Colonic mucosa (tissue), 4 donors: ENCODE data around the gene C2orf76. TPM values are rescaled to one million over a fixed set of nuclear protein-coding genes. Genes with fewer than 3 reads are reported as not detected.

ENCODE experiments used
- DNase-seq: peaks from one replicate; pipeline ENCODE4 v3.0.0-alpha.2; 2020
- H3K27ac ChIP-seq: fragments of 200-600 bp; one replicate; pipeline ENCODE4 v1.8.0; 2021
- H3K27me3 ChIP-seq: fragments of 200-600 bp; one replicate; pipeline ENCODE4 v1.8.0; 2021
- H3K36me3 ChIP-seq: fragments of 200-600 bp; one replicate; pipeline ENCODE4 v1.8.0; 2021
- H3K4me1 ChIP-seq: fragments of 200-600 bp; one replicate; pipeline ENCODE4 v1.8.0; 2021; ENCODE audit warnings: mild to moderate bottlenecking
- H3K4me3 ChIP-seq: fragments of 200-600 bp; one replicate; pipeline ENCODE4 v1.8.0; 2021
- H3K9ac ChIP-seq, 2 donors: one replicate each; pipeline ENCODE4 v1.7.0; 2013; ENCODE audit warnings: control low read depth in 2 of 2, low read depth in 2 of 2, low read length in 2 of 2
- H3K9me3 ChIP-seq: fragments of 200-600 bp; one replicate; pipeline ENCODE4 v1.8.0; 2021
- intact Hi-C: fragments of 100-400 bp; cut with DNase I; formaldehyde crosslinking; loops from one replicate; pipeline ENCODE4 v1.14.1; 2022
- total RNA-seq, 2 donors: library from RNA; stranded (reverse); fragmentation: NEBNext Ultra II Directional in 1 of 2; extraction: Animal tissue kit (Norgen Biotek cat#: 25700) in 1 of 2; gene quantifications; one replicate each; pipeline ENCODE4 v1.2.1, GENCODE V29; 2021
- TF ChIP-seq, protein P1 (sequence below): fragments of 200-600 bp; IDR thresholded peaks from one replicate; pipeline ENCODE4 v1.8.0; 2022; ENCODE audit warnings: antibody characterized with exemption, mild to moderate bottlenecking
- donor health status: healthy.
- donor health status: DM: no; HTN: no; CAD: no.
- donor health status: DM: no; HTN: no; CAD: no.

Gene C2orf76
- total RNA-seq, 2 donors from 2014 or later, result 4.7 to 6.6 TPM

DNA sequence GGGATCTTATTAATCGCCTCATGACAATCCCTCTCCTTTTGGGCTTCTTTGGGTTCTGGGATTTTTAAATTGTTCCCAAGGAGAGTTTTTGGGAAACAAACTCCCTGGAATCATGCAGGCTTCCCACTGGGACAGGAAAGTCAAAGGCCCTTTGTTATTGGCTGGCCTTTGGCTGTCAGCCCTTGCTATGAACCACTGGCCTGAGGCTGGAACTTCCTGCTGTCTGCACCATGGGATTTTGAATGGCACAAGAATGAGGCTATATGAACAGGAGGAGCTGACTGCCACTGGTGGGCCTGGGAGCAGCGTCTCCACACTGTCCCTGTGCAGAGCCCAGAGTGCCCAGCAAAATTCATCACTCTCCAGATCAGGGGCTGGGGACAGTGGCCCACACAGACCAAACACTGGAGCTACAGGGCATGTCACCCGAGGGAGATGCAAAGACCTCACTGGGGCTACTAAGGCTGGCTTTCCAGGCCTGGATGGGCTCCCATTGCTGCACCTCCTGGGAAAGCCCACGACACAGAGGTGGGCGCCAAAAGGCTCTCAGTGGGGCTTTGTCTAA is 107.3 kb downstream of the C2orf76 start:
- TF ChIP-seq, protein P1, sequence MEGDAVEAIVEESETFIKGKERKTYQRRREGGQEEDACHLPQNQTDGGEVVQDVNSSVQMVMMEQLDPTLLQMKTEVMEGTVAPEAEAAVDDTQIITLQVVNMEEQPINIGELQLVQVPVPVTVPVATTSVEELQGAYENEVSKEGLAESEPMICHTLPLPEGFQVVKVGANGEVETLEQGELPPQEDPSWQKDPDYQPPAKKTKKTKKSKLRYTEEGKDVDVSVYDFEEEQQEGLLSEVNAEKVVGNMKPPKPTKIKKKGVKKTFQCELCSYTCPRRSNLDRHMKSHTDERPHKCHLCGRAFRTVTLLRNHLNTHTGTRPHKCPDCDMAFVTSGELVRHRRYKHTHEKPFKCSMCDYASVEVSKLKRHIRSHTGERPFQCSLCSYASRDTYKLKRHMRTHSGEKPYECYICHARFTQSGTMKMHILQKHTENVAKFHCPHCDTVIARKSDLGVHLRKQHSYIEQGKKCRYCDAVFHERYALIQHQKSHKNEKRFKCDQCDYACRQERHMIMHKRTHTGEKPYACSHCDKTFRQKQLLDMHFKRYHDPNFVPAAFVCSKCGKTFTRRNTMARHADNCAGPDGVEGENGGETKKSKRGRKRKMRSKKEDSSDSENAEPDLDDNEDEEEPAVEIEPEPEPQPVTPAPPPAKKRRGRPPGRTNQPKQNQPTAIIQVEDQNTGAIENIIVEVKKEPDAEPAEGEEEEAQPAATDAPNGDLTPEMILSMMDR, result no peak
- Histone ChIP-seq H3K9ac (no peak overlapping the region), H3K27ac (no peak overlapping the region), H3K36me3 (no peaks in the 10 kb centered on the region), H3K4me1 (no peaks in the 10 kb centered on the region), H3K27me3 (no peaks in the 10 kb centered on the region), H3K4me3 (no peak overlapping the region), H3K9me3 (no peaks in the 10 kb centered on the region)
- no peak for DNase-seq
- intact Hi-C loops, result no loop called here

DNA sequence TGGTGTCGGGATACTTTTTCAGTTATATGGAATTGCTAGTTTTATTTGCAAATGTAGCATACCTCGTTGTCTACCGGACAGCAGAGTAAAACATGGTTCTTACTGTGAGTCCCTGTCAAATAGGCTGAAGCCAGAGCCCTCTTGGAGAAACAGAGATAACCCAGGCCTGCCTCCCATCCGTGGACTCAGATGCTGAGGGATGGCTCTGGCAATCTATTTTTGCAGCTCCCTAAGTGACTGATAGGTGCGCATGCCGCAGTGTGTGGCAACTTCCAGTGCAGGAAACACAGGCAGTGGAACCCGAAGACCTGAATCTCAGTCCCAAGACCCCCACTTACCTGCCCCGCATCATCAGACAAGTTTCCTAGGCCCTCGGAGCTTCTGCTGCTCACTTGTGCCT is 109.4 kb downstream of the C2orf76 start:
- no peak for DNase-seq
- H3K36me3 ChIP-seq, result no peaks in the 10 kb centered on the region
- no peak overlapping the region for H3K4me3 ChIP-seq

DNA sequence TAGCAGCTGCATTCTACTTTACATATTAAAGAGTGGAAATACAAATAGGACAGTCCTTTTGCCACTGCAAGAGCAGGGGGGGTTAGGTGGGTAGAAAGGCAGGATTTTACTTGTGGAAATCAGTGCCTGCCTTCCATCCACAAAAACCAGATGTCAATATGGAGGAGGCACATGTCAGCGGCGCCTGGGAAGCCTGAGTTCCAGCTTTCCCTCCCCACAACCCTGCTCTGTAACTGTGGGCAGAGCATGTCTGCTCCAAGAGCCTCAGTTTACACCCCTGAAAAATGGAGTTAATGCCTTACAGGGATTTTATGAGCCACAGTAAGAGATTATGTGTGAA is 110.1 kb downstream of the C2orf76 start:
- Histone ChIP-seq H3K4me3 (no peak overlapping the region), H3K36me3 (no peaks in the 10 kb centered on the region), H3K9ac (no peak overlapping the region), H3K4me1 (no peaks in the 10 kb centered on the region), H3K27me3 (no peaks in the 10 kb centered on the region), H3K9me3 (no peaks in the 10 kb centered on the region), H3K27ac (no peak overlapping the region)
- TF ChIP-seq, protein P1, result no peak
- DNase-seq, result no peak
- intact Hi-C loops, result no loop called here

More for the DNA sequence above, 109.4 kb downstream of the C2orf76 start:
- TF ChIP-seq, protein P1, result no peak
- Histone ChIP-seq H3K27ac (no peak overlapping the region), H3K4me1 (no peaks in the 10 kb centered on the region), H3K9me3 (no peaks in the 10 kb centered on the region), H3K9ac (no peak overlapping the region), H3K27me3 (no peaks in the 10 kb centered on the region)
- intact Hi-C loops, result no loop called here

DNA sequence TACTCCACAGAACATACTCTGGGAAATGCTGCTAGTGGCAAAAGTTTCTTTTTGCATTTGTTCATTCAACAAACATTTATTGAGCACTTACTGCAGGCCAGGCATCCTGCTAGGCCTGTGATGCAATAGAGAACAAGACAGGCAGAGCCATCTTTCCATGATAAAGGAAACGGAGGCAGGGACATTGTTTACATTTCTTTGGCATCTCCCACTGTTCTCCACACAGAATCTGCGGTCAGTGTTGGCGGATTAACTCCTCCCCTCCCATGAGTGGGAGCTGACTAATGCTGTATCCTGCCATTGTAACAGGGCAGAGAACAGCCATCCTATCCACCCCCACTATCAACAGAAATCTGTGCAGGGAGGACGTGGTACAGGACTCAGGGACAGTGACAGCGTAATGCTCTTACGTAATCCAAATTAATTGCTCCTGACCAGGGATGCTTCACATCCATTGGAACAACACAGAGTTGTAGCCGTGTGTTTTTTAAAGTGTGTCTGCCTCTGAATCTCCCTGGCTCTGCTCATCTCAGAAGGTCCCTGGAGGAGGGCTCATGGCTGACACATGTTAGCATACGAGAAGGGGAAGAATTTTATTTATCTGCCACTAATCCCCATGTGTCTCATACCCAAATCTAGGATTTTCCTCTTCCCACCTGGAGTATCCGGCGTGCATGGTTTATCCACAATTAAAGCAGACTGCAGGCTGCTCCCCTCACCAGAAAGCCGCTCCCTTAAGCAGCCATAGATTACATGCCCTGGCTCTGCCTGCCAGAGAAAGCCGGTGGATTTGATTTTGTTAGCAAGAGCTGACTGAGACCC is 110.7 kb downstream of the C2orf76 start:
- H3K9me3 ChIP-seq, result no peaks in the 10 kb centered on the region
- H3K4me3 ChIP-seq, result no peak overlapping the region
- no peak overlapping the region for H3K27ac ChIP-seq
- TF ChIP-seq, protein P1, result no peak
- H3K27me3 ChIP-seq, result no peaks in the 10 kb centered on the region
- no peaks in the 10 kb centered on the region for H3K36me3 ChIP-seq
- intact Hi-C loops, result no loop called here
- no peaks in the 10 kb centered on the region for H3K4me1 ChIP-seq
- DNase-seq, result no peak
- no peak overlapping the region for H3K9ac ChIP-seq

DNA sequence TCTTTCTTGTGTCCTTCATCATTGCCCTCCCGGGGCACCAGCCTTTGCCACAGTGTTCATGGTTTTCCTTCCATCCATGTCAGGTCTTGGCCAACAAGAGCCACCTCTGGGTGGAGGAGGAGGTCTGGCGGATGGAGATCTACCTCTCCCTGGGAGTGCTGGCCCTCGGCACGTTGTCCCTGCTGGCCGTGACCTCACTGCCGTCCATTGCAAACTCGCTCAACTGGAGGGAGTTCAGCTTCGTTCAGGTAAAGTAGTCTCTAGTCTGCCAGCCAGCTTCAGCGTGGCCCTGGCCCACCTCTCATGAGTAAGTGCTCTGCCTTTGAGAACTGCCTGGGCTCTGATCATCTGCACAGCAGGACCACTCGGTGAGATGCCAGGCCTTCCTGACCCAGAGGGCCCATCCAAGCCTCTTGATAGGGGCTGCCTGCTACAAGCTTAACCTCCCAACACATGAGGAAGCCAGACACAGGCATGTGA is 112.0 kb downstream of the C2orf76 start:
- Histone ChIP-seq H3K27me3 (no peaks in the 10 kb centered on the region), H3K4me1 (no peaks in the 10 kb centered on the region), H3K9ac (no peak overlapping the region), H3K9me3 (no peaks in the 10 kb centered on the region), H3K36me3 (no peaks in the 10 kb centered on the region), H3K4me3 (no peak overlapping the region), H3K27ac (no peak overlapping the region)
- TF ChIP-seq, protein P1, result no peak
- no peak for DNase-seq
- intact Hi-C loops, result no loop called here
